Cardiac fibroblast (primary cell): ENCODE measurements around the gene RASA3.
"Not testable (repeated sequence)": the region's sequence is repeated elsewhere in the genome, so short reads cannot be mapped to it uniquely, and the experiment has no call there.

Experiments
- DNase-seq, 2 donors: peaks; one replicate each; pipeline versions ENCODE4 v3.0.0 to v3.0.0-alpha.2; 2010; ENCODE audit warnings: low read depth in 2 of 2
- H3K4me3 ChIP-seq, 2 donors: replicated peaks in 1 of 2; 1 replicate in 1 of 2; 2 replicates in 1 of 2; pipeline ENCODE4 v1.5.1; 2011; ENCODE audit warnings: low read depth in 2 of 2, low read length in 2 of 2, mild to moderate bottlenecking in 2 of 2, moderate library complexity in 1 of 2
- CTCF ChIP-seq: IDR thresholded peaks from one replicate; pipeline ENCODE4 v1.5.1; 2011; ENCODE audit warnings: low read depth, mild to moderate bottlenecking, low read length, inconsistent platforms

RASA3 gene

GRCh38 chr13:114111577-114111976, 20.8 kb downstream of the RASA3 start:
- DNase-seq = peak in 1 of 2 donors; percentile 31
- no peak overlapping the region for H3K4me3 ChIP-seq
- TF ChIP-seq CTCF = no peak

- H3K4me3 ChIP-seq, DNase-seq: not testable (repeated sequence)
These were observed 21.6 kb downstream of the RASA3 start for GRCh38 chr13:114110830-114111189.

- DNase-seq = no peak
- no peak for TF ChIP-seq CTCF
- no peak overlapping the region for H3K4me3 ChIP-seq
These were observed 22.2 kb downstream of the RASA3 start for GRCh38 chr13:114110091-114110829.

- TF ChIP-seq CTCF = no peak
- DNase-seq = no peak
- no peak overlapping the region for H3K4me3 ChIP-seq
These were observed 22.8 kb downstream of the RASA3 start for GRCh38 chr13:114109641-114110041.

- TF ChIP-seq CTCF = no peak
- no peak overlapping the region for H3K4me3 ChIP-seq
- no peak for DNase-seq
These were observed 23.5 kb downstream of the RASA3 start for GRCh38 chr13:114108894-114109293.

- no peak for DNase-seq
- TF ChIP-seq CTCF = no peak
- H3K4me3 ChIP-seq = no peak overlapping the region
These were observed 24.2 kb downstream of the RASA3 start for GRCh38 chr13:114108141-114108761.

GRCh38 chr13:114107686-114108081, 24.7 kb downstream of the RASA3 start:
- TF ChIP-seq CTCF = no peak
- H3K4me3 ChIP-seq = no peak overlapping the region
- peak; percentile 72 to 84 for DNase-seq
